Measurements from ENCODE around the gene MICAL3.
"Not testable (repeated sequence)": the region's sequence is repeated elsewhere in the genome, so short reads cannot be mapped to it uniquely, and the experiment has no call there.

MICAL3 gene

GRCh38 chr22:18024276-18024939 is at the start of gene MICAL3:
Gene MICAL3 (minus strand): TSS chr22:18024561. CDS start chr22:17906812, 117,749 bp downstream.
- Mint-ChIP-seq H3K9me3 (no peaks in the 10 kb centered on the region), H3K27me3 (ENCODE audit: low read depth, poor library complexity) (peaks cover 89% of the 10 kb centered on the region), H3K27ac (no peak within 1 kb of the TSS), H3K36me3 (ENCODE audit: low read depth) (no peaks in the 10 kb centered on the region), H3K4me3 (peak within 1 kb of the TSS; percentile 92), H3K4me1 (peaks cover 19% of the 10 kb centered on the region)
- peak; percentile 80 for DNase-seq
- TF ChIP-seq CTCF (IDR thresholded peaks at IDR 0.05) = no peak

- Mint-ChIP-seq H3K27me3 (ENCODE audit: low read depth, poor library complexity) (peaks cover 34% of the 10 kb centered on the region), H3K4me1 (peaks cover 27% of the 10 kb centered on the region)
- not testable (repeated sequence) for H3K27ac Mint-ChIP-seq; H3K4me3 Mint-ChIP-seq; DNase-seq; H3K36me3 Mint-ChIP-seq (ENCODE audit: low read depth); H3K9me3 Mint-ChIP-seq
Observed at GRCh38 chr22:18073927-18074326, 49.6 kb upstream of the MICAL3 start.

- no peak for DNase-seq
- peaks cover 24% of the 10 kb centered on the region for H3K4me1 Mint-ChIP-seq
- TF ChIP-seq CTCF (IDR thresholded peaks at IDR 0.05) = no peak
- H3K27ac Mint-ChIP-seq = no peak overlapping the region
- no peak overlapping the region for H3K4me3 Mint-ChIP-seq
- H3K36me3 Mint-ChIP-seq (ENCODE audit: low read depth) = no peaks in the 10 kb centered on the region
- no peaks in the 10 kb centered on the region for H3K9me3 Mint-ChIP-seq
- peaks cover 38% of the 10 kb centered on the region for H3K27me3 Mint-ChIP-seq (ENCODE audit: low read depth, poor library complexity)
Observed at GRCh38 chr22:18073467-18073866, 49.1 kb upstream of the MICAL3 start.

GRCh38 chr22:18071968-18072310 is 47.6 kb upstream of the MICAL3 start:
- Mint-ChIP-seq H3K4me1 (peaks cover 27% of the 10 kb centered on the region), H3K27me3 (ENCODE audit: low read depth, poor library complexity) (peaks cover 43% of the 10 kb centered on the region), H3K4me3 (no peak overlapping the region), H3K27ac (no peak overlapping the region), H3K36me3 (ENCODE audit: low read depth) (no peaks in the 10 kb centered on the region), H3K9me3 (no peaks in the 10 kb centered on the region)
- TF ChIP-seq CTCF (IDR thresholded peaks at IDR 0.05) = no peak
- DNase-seq = no peak

- not testable (repeated sequence) for H3K9me3 Mint-ChIP-seq; H3K36me3 Mint-ChIP-seq (ENCODE audit: low read depth); DNase-seq; H3K4me3 Mint-ChIP-seq
- H3K4me1 Mint-ChIP-seq = peaks cover 25% of the 10 kb centered on the region
- H3K27ac Mint-ChIP-seq = peak overlapping the region; percentile 52
- peaks cover 47% of the 10 kb centered on the region for H3K27me3 Mint-ChIP-seq (ENCODE audit: low read depth, poor library complexity)
Observed at GRCh38 chr22:18071307-18071967, 47.1 kb upstream of the MICAL3 start.

- Mint-ChIP-seq H3K4me1 (peaks cover 22% of the 10 kb centered on the region), H3K36me3 (ENCODE audit: low read depth) (no peaks in the 10 kb centered on the region), H3K27me3 (ENCODE audit: low read depth, poor library complexity) (peaks cover 47% of the 10 kb centered on the region), H3K9me3 (no peaks in the 10 kb centered on the region), H3K27ac (no peak overlapping the region), H3K4me3 (no peak overlapping the region)
- TF ChIP-seq CTCF (IDR thresholded peaks at IDR 0.05) = peak; percentile 25
- no peak for DNase-seq
Observed at GRCh38 chr22:18070556-18071306, 46.4 kb upstream of the MICAL3 start.
